GM21423 (cell line): ENCODE measurements around the gene UBE3D.
"Not testable (repeated sequence)": the region's sequence is repeated elsewhere in the genome, so short reads cannot be mapped to it uniquely, and the experiment has no call there.

ENCODE experiments used
- ATAC-seq: cut with Tn5 transposase; IDR thresholded peaks from one replicate; pipeline ENCODE4 v1.9.1; 2021; ENCODE audit warnings: mild to moderate bottlenecking, moderate library complexity; ENCODE audit not compliant: unreplicated experiment

The UBE3D gene

DNA sequence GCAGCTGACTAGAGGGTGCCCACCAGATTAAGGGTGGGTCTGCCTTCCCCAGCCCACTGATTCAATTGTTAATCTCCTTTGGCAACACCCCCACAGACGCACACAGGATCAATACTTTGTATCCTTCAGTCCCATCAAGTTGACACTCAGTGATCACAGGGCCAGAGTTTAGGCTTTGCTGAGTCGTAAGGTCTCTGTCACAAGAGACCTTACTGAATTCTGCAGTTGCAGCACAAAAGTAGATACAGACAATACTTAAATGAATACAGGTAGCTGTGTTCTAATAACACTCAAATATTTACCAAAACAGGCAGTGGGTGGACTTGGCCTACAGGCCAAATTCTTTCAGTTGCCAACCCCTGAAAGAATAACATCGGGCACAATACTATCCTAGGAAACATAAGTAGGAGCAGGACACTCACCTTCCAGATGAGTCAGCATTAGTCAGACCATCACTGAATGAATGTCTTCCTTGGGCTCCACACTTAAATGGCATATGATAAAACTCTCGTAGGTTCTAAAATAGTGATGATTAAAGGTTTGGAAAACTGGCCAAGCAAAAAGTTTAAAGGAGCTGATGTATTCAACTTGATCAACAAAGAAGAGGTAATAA, 190.0 kb downstream of the UBE3D start:
- no peak for ATAC-seq

GRCh38 chr6:82874867-82875266, 190.8 kb downstream of the UBE3D start:
- no peak for ATAC-seq

DNA sequence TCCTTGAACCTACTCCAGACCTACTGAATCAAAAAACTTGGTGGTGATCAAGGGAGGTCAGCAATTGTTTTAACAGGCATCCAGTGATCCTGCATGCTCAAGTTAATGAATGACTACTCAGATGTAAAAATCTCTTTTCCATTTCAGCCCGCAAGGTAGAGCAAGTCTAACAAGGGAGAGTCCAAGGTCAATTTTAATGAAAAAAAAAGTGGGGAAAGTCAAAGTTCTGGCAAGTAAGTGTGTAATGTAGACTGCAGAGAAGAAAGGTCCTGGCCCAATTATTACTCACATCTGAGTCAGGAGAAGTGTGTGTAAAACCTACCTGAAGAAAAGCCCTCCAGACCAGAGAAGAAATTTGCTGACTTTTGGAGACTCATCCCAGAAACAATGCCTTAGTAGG, 193.5 kb downstream of the UBE3D start:
- no peak for ATAC-seq

- no peak for ATAC-seq
Observed at GRCh38 chr6:82870582-82871172, 195.0 kb downstream of the UBE3D start.

- no peak for ATAC-seq
Observed at GRCh38 chr6:82869493-82869892, 196.1 kb downstream of the UBE3D start.

DNA sequence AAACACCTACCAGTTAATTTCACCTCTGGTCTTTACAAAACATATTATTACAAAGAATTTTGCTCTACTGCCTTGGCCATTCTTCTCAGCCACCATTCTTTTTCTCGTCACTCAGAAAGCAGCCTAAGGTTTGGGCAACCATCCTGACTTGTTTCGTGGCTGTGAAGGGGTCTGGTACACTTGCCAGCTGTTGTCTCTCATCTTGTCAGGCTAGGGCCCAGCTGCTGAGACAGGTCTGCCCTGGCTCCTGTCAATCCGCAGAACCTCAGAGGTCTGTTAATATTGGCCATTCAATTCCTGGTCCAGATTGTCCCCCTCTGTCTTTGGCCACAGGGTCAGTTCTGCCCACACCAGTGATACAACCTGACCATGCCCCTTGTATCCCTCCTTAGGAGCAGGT, 197.7 kb downstream of the UBE3D start:
- ATAC-seq, result no peak

DNA sequence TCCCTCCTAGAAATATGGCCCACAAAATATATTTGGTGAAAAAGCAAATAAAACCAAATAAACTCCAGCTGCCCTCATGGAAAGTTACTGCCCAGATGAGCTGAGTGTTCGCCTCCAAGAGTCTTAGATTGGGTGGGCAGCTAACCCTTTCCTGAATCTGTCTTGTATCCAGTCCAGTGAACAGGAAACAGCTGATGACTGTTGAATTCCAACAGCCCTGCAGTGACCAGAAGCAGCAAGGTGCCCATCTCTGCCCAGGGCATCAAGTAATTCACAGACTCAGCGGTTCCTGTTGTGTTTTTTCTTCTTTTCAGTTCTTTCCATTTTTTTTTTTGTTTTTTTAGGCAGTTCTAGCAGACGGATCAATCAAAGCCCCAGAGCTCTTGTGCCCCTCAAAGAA, 199.2 kb downstream of the UBE3D start:
- no peak for ATAC-seq

GRCh38 chr6:82865461-82865860, 200.2 kb downstream of the UBE3D start:
- ATAC-seq, result no peak

- ATAC-seq, result no peak
Observed at GRCh38 chr6:82863781-82864180, 201.9 kb downstream of the UBE3D start.

- ATAC-seq, result no peak
Observed at GRCh38 chr6:82862543-82862942, 203.1 kb downstream of the UBE3D start.

- ATAC-seq, result no peak
Observed at GRCh38 chr6:82861121-82861520, 204.5 kb downstream of the UBE3D start.

DNA sequence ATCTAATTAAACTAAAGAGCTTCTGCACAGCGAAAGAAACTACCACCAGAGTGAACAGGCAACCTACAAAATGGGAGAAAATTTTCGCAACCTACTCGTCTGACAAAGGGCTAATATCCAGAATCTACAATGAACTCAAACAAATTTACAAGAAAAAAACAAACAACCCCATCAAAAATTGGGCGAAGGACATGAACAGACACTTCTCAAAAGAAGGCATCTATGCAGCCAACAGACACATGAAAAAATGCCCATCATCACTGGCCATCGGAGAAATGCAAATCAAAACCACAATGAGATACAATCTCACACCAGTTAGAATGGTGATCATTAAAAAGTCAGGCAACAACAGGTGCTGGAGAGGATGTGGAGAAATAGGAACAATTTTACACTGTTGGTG, 209.6 kb downstream of the UBE3D start:
- not testable (repeated sequence) for ATAC-seq

GRCh38 chr6:82852904-82853303, 212.7 kb downstream of the UBE3D start:
- ATAC-seq, result not testable (repeated sequence)

DNA sequence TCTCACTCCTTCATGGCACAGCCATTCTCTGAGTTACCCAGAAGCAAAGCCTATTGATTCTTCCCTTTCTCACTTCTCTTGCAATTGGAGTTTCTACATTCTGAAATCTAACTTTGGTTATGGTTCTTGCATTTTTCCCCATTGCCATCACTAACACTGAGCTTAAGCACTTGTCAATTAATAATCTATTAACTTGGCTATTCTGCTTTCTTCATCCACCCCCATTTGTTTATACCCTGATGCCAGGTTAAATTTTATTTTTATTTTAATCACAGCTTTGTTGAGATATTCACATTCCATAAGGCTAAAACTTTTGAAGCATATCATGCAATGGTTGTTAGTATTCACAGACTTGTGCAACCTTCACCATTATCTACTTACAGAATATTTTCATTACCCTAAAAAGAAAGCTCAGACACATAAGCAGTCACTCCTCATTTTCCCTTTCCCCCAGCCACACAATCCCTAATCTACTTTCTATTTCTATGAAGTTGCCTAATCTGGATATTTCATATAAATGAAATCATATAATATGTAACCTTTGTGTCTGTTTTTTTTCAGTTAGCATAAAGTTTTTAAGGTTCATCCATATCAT, 222.3 kb downstream of the UBE3D start:
- ATAC-seq, result no peak

DNA sequence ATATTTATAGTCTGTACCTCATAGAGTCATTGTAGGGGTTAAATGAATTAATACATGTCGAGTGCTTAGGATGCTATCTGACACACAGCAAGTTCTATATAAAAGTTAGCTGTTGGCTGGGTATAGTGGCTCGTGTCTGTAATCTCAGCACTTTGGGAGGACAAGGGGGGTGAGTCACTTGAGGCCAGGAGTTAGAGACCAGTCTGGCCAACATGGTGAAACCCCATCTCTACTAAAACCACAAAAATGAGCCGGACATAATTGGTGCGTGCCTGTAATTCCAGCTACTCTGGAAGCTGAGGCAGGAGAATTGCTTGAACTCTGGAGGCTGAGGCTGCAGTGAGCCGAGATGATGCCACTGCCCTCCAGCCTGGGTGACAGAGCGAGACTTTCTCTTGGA, 222.9 kb downstream of the UBE3D start:
- no peak for ATAC-seq
